ENCODE results near the gene MIER2. TPM values are rescaled to one million over a fixed set of nuclear protein-coding genes. Genes with fewer than 3 reads are reported as not detected.

MIER2 gene
- polyA plus RNA-seq, 1 donor from 2014 or later: 16.0 TPM

DNA sequence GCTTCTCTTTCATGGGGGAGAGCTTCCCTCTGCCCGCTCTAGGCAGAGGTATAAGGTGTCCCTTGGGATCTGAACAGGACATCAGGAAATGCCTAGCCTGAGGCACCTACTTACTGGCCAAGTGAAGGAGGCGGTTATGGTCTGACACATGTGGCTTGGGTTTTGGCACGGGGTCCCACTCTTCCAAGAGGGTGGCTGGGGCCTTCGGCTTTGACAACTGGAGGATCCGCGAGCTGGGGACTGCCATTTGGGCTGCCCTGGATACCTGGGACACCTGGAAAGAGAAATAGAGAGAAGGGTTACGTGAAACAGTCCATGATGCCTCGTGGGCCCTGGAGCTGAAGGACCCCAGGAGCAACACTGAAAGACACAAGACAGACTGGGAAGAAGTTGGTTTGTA is 22.4 kb upstream of the MIER2 start:
- Histone ChIP-seq H3K9me3 (ENCODE audit: low read length) (no peaks in the 10 kb centered on the region), H3K27ac (ENCODE audit: low read length) (no peak overlapping the region), H3F3A (ENCODE audit: insufficient read depth, low read length, poor library complexity, severe bottlenecking) (no peaks in the 10 kb centered on the region), H3K36me3 (ENCODE audit: insufficient read depth, low read length) (no peaks in the 10 kb centered on the region), H4K20me1 (ENCODE audit: insufficient read depth) (no peaks in the 10 kb centered on the region), H3K9ac (ENCODE audit: low read length) (no peak overlapping the region), H2AFZ (ENCODE audit: low read depth, low read length) (no peak overlapping the region), H3K9me2 (ENCODE audit: insufficient read depth, low read length) (no peaks in the 10 kb centered on the region), H3K27me3 (ENCODE audit: insufficient read depth, low read depth, low read length) (no peaks in the 10 kb centered on the region), H3K79me2 (replicated peaks; ENCODE audit: insufficient read depth, low read length) (no peaks in the 10 kb centered on the region), H3K4me3 (ENCODE audit: low read length) (no peak overlapping the region), H3K4me2 (ENCODE audit: low read length) (no peak overlapping the region)
- TF ChIP-seq MXI1 (conservative IDR thresholded peaks at IDR 0.05; ENCODE audit: poor library complexity, severe bottlenecking) (no peak), TAF1 (IDR thresholded peaks at IDR 0.05; ENCODE audit: low read depth) (no peak), EP300 (conservative IDR thresholded peaks at IDR 0.05; ENCODE audit: poor library complexity, severe bottlenecking) (no peak)
- TF ChIP-seq, protein P1, sequence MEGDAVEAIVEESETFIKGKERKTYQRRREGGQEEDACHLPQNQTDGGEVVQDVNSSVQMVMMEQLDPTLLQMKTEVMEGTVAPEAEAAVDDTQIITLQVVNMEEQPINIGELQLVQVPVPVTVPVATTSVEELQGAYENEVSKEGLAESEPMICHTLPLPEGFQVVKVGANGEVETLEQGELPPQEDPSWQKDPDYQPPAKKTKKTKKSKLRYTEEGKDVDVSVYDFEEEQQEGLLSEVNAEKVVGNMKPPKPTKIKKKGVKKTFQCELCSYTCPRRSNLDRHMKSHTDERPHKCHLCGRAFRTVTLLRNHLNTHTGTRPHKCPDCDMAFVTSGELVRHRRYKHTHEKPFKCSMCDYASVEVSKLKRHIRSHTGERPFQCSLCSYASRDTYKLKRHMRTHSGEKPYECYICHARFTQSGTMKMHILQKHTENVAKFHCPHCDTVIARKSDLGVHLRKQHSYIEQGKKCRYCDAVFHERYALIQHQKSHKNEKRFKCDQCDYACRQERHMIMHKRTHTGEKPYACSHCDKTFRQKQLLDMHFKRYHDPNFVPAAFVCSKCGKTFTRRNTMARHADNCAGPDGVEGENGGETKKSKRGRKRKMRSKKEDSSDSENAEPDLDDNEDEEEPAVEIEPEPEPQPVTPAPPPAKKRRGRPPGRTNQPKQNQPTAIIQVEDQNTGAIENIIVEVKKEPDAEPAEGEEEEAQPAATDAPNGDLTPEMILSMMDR (IDR thresholded peaks at IDR 0.05; ENCODE audit: poor library complexity, severe bottlenecking): no peak

DNA sequence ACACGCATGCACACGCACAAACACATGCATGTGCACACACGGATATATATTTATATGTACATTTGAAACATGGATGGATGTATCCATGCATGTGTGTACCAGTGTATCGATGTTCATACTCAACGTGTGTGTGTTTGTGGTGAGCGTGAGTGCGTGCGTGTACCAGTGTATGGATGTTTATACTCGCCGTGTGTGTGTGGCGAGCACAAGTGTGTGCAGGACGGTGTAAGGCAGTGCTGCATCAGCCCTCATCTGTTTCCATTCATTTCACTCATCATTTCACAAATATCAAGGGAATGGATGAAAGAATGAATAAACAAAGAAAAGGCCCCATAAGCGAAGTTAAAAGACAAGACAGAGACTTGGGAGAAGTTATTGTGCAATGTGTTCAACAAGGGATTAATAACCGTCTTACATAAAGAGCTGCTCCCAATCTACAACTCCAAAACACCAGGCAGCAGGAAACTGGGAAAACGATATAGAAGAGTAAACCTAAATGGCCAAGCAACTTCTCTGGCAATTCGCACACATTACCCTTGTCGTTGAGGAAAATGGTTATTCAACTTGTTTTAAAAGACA is 21.7 kb upstream of the MIER2 start:
- Histone ChIP-seq H4K20me1 (ENCODE audit: insufficient read depth) (no peaks in the 10 kb centered on the region), H3K9me2 (ENCODE audit: insufficient read depth, low read length) (no peaks in the 10 kb centered on the region), H3F3A (ENCODE audit: insufficient read depth, low read length, poor library complexity, severe bottlenecking) (no peaks in the 10 kb centered on the region), H3K9me3 (ENCODE audit: low read length) (no peaks in the 10 kb centered on the region), H2AFZ (ENCODE audit: low read depth, low read length) (no peak overlapping the region), H3K4me2 (ENCODE audit: low read length) (no peak overlapping the region), H3K4me3 (ENCODE audit: low read length) (no peak overlapping the region), H3K36me3 (ENCODE audit: insufficient read depth, low read length) (no peaks in the 10 kb centered on the region), H3K27me3 (ENCODE audit: insufficient read depth, low read depth, low read length) (no peaks in the 10 kb centered on the region), H3K9ac (ENCODE audit: low read length) (no peak overlapping the region), H3K27ac (ENCODE audit: low read length) (no peak overlapping the region), H3K79me2 (replicated peaks; ENCODE audit: insufficient read depth, low read length) (no peaks in the 10 kb centered on the region)
- TF ChIP-seq POLR2AphosphoS5 (IDR thresholded peaks at IDR 0.05) (no peak), SMC3 (conservative IDR thresholded peaks at IDR 0.05; ENCODE audit: poor library complexity) (no peak), EP300 (conservative IDR thresholded peaks at IDR 0.05; ENCODE audit: poor library complexity, severe bottlenecking) (no peak), TAF1 (IDR thresholded peaks at IDR 0.05; ENCODE audit: low read depth) (no peak), RAD21 (conservative IDR thresholded peaks at IDR 0.05) (no peak), MXI1 (conservative IDR thresholded peaks at IDR 0.05; ENCODE audit: poor library complexity, severe bottlenecking) (no peak), EZH2 (IDR thresholded peaks at IDR 0.05; ENCODE audit: borderline replicate concordance, insufficient read depth, low read length, poor library complexity, severe bottlenecking) (no peak)
- TF ChIP-seq, protein P2, sequence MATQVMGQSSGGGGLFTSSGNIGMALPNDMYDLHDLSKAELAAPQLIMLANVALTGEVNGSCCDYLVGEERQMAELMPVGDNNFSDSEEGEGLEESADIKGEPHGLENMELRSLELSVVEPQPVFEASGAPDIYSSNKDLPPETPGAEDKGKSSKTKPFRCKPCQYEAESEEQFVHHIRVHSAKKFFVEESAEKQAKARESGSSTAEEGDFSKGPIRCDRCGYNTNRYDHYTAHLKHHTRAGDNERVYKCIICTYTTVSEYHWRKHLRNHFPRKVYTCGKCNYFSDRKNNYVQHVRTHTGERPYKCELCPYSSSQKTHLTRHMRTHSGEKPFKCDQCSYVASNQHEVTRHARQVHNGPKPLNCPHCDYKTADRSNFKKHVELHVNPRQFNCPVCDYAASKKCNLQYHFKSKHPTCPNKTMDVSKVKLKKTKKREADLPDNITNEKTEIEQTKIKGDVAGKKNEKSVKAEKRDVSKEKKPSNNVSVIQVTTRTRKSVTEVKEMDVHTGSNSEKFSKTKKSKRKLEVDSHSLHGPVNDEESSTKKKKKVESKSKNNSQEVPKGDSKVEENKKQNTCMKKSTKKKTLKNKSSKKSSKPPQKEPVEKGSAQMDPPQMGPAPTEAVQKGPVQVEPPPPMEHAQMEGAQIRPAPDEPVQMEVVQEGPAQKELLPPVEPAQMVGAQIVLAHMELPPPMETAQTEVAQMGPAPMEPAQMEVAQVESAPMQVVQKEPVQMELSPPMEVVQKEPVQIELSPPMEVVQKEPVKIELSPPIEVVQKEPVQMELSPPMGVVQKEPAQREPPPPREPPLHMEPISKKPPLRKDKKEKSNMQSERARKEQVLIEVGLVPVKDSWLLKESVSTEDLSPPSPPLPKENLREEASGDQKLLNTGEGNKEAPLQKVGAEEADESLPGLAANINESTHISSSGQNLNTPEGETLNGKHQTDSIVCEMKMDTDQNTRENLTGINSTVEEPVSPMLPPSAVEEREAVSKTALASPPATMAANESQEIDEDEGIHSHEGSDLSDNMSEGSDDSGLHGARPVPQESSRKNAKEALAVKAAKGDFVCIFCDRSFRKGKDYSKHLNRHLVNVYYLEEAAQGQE (IDR thresholded peaks at IDR 0.05; ENCODE audit: borderline replicate concordance): no peak
- TF ChIP-seq, protein P1 (IDR thresholded peaks at IDR 0.05; ENCODE audit: poor library complexity, severe bottlenecking): no peak

Measured in neural cell (in vitro differentiated cells).